Thymus (tissue), 14 donors: ENCODE data around the gene MYRIP. TPM values are rescaled to one million over a fixed set of nuclear protein-coding genes. Genes with fewer than 3 reads are reported as not detected.
"Not testable (repeated sequence)": the region's sequence is repeated elsewhere in the genome, so short reads cannot be mapped to it uniquely, and the experiment has no call there.

Experiments
- DNase-seq, 9 donors: peaks; one replicate each; pipeline ENCODE4 v3.0.0-alpha.2; 2013; ENCODE audit warnings: low spot score in 9 of 9, low read depth in 6 of 9, missing footprints in 1 of 9
- H3K27ac ChIP-seq, 2 donors: one replicate each; pipeline ENCODE4 v1.5.1; 2013; ENCODE audit warnings: control low read depth in 1 of 2, low read depth in 1 of 2, low read length in 1 of 2, mild to moderate bottlenecking in 1 of 2, moderate library complexity in 1 of 2
- H3K27me3 ChIP-seq, 2 donors: one replicate each; pipeline ENCODE4 v1.5.1; 2013; ENCODE audit warnings: low read length in 1 of 2; ENCODE audit not compliant: control insufficient read depth in 2 of 2, insufficient read depth in 1 of 2
- H3K36me3 ChIP-seq, 2 donors: one replicate each; pipeline ENCODE4 v1.5.1; 2013; ENCODE audit warnings: low read length in 1 of 2, mild to moderate bottlenecking in 1 of 2, moderate library complexity in 1 of 2; ENCODE audit not compliant: control insufficient read depth in 2 of 2, insufficient read depth in 2 of 2
- H3K4me1 ChIP-seq, 2 donors: one replicate each; pipeline ENCODE4 v1.5.1; 2013; ENCODE audit warnings: low read length in 2 of 2; ENCODE audit not compliant: control insufficient read depth in 2 of 2, insufficient read depth in 2 of 2
- H3K4me3 ChIP-seq, 2 donors: one replicate each; pipeline ENCODE4 v1.5.1; 2013; ENCODE audit warnings: low read length in 2 of 2, control low read depth in 1 of 2, mild to moderate bottlenecking in 1 of 2
- H3K9me3 ChIP-seq, 2 donors: one replicate each; pipeline ENCODE4 v1.5.1; 2013; ENCODE audit warnings: low read length in 1 of 2, mild to moderate bottlenecking in 1 of 2; ENCODE audit not compliant: control insufficient read depth in 2 of 2, insufficient read depth in 1 of 2
- WGBS: extraction: QIAGEN DNeasy Blood & Tissue Kit; methylation state at CpG from one replicate; pipeline ENCODE4 v1.1.7; 2013; 5-methylcytosine and 5-hydroxymethylcytosine counted together
- long read RNA-seq, 10 donors: transcript quantifications; one replicate each; lab custom pipeline, GENCODE V29; 2026
- polyA plus RNA-seq: library from polyadenylated mRNA; stranded (reverse); fragments of 200-250 nt; gene quantifications from one replicate; pipeline ENCODE4 v1.2.3, GENCODE V29; 2013
- total RNA-seq: library from RNA; stranded (reverse); fragments of 120-200 nt; gene quantifications from one replicate; pipeline ENCODE4 v1.2.4, GENCODE V29; 2013
- donor health status: healthy.

MYRIP gene
- total RNA-seq (0.28 TPM), polyA plus RNA-seq (1.6 TPM)
- long read RNA-seq, donor 1: 0 reads
- long read RNA-seq, donor 2: 0 reads
- long read RNA-seq, donor 3: 0 reads
- long read RNA-seq, donor 4: 0 reads
- long read RNA-seq, donor 5: 0 reads
- long read RNA-seq, donor 6: 0 reads
- long read RNA-seq, donor 7: 0 reads
- long read RNA-seq, donor 8: 0 reads
- long read RNA-seq, donor 9: 0 reads
- long read RNA-seq, donor 10: 0 reads

- peak in 4 of 9 donors; percentile 3 to 17 (median 10) for DNase-seq
Observed at GRCh38 chr3:39809181-39809994, at the start of gene MYRIP. TSS of gene MYRIP (plus strand) at chr3:39809609. CDS start at chr3:39900817, 91,208 bp downstream.

GRCh38 chr3:39760325-39760724, 49.1 kb upstream of the MYRIP start:
- no peaks in the 10 kb centered on the region for H3K27me3 ChIP-seq
- no peaks in the 10 kb centered on the region for H3K4me1 ChIP-seq
- H3K36me3 ChIP-seq: no peaks in the 10 kb centered on the region

More at GRCh38 chr3:39809181-39809994, at the start of gene MYRIP:
- H3K9me3 ChIP-seq: peaks cover 1 to 4% of the 10 kb centered on the region in 2 donors
- under 1% methylated on average over 103 of the region's 103 CpGs for WGBS
- H3K4me3 ChIP-seq: peak within 1 kb of the TSS; percentile 13 to 37
- H3K36me3 ChIP-seq: no peaks in the 10 kb centered on the region
- peak within 1 kb of the TSS in 1 of 2 donors; percentile 4 for H3K27ac ChIP-seq
- peaks cover 2 to 10% of the 10 kb centered on the region in 2 donors for H3K4me1 ChIP-seq
- peaks cover 46 to 59% of the 10 kb centered on the region in 2 donors for H3K27me3 ChIP-seq

GRCh38 chr3:39762537-39763070, 46.8 kb upstream of the MYRIP start:
- no peaks in the 10 kb centered on the region for H3K4me1 ChIP-seq
- H3K4me3 ChIP-seq: no peak overlapping the region
- no peak overlapping the region for H3K27ac ChIP-seq
- H3K36me3 ChIP-seq: no peaks in the 10 kb centered on the region
- 65% methylated on average over 1 of the region's 1 CpG for WGBS
- no peaks in the 10 kb centered on the region for H3K27me3 ChIP-seq
- DNase-seq: no peak
- H3K9me3 ChIP-seq: peaks cover 0 to 3% of the 10 kb centered on the region in 2 donors

More at GRCh38 chr3:39760325-39760724, 49.1 kb upstream of the MYRIP start:
- DNase-seq: no peak
- WGBS: 80% methylated on average over 1 of the region's 1 CpG
- Histone ChIP-seq H3K27ac (no peak overlapping the region), H3K4me3 (no peak overlapping the region), H3K9me3 (no peaks in the 10 kb centered on the region)

- Histone ChIP-seq H3K27me3 (no peaks in the 10 kb centered on the region), H3K4me3 (no peak overlapping the region), H3K36me3 (no peaks in the 10 kb centered on the region), H3K4me1 (no peaks in the 10 kb centered on the region), H3K9me3 (peaks cover 0 to 3% of the 10 kb centered on the region in 2 donors), H3K27ac (no peak overlapping the region)
- DNase-seq: no peak
Observed at GRCh38 chr3:39763390-39763789, 46.0 kb upstream of the MYRIP start.

- Histone ChIP-seq H3K27ac (no peak overlapping the region), H3K4me1 (no peaks in the 10 kb centered on the region), H3K4me3 (no peak overlapping the region), H3K9me3 (peaks cover 0 to 3% of the 10 kb centered on the region in 2 donors), H3K27me3 (no peaks in the 10 kb centered on the region), H3K36me3 (no peaks in the 10 kb centered on the region)
- no peak for DNase-seq
Observed at GRCh38 chr3:39765575-39765974, 43.8 kb upstream of the MYRIP start.

- Histone ChIP-seq H3K36me3 (no peaks in the 10 kb centered on the region), H3K27me3 (no peaks in the 10 kb centered on the region), H3K27ac (no peak overlapping the region), H3K4me1 (no peaks in the 10 kb centered on the region), H3K9me3 (peaks cover 0 to 3% of the 10 kb centered on the region in 2 donors), H3K4me3 (no peak overlapping the region)
- WGBS: 56% methylated on average over 1 of the region's 1 CpG
- no peak for DNase-seq
Observed at GRCh38 chr3:39766433-39766832, 43.0 kb upstream of the MYRIP start.

GRCh38 chr3:39766909-39767308, 42.5 kb upstream of the MYRIP start:
- not testable (repeated sequence) for H3K4me3 ChIP-seq, H3K4me1 ChIP-seq, H3K36me3 ChIP-seq, DNase-seq, H3K27me3 ChIP-seq, H3K27ac ChIP-seq, H3K9me3 ChIP-seq

- H3K4me3 ChIP-seq, H3K27ac ChIP-seq, H3K4me1 ChIP-seq, H3K9me3 ChIP-seq, H3K27me3 ChIP-seq, DNase-seq, H3K36me3 ChIP-seq: not testable (repeated sequence)
- 92% methylated on average over 5 of the region's 5 CpGs for WGBS
Observed at GRCh38 chr3:39778168-39778567, 31.2 kb upstream of the MYRIP start.

- Histone ChIP-seq H3K4me1 (no peaks in the 10 kb centered on the region), H3K36me3 (no peaks in the 10 kb centered on the region), H3K27me3 (no peaks in the 10 kb centered on the region), H3K9me3 (peaks cover 0 to 5% of the 10 kb centered on the region in 2 donors), H3K4me3 (no peak overlapping the region), H3K27ac (no peak overlapping the region)
- WGBS: 97% methylated on average over 40 of the region's 40 CpGs
- DNase-seq: no peak
Observed at GRCh38 chr3:39779511-39780230, 29.7 kb upstream of the MYRIP start.
